Stimulated activated CD4-positive, alpha-beta T cell treated with anti-CD3 and anti-CD28 coated beads, Interleukin-1b, Interleukin-23, amount 100 ng/mL, for 48 hours (primary cell): ENCODE results near the gene FBXO27.
"Not testable (repeated sequence)": the region's sequence is repeated elsewhere in the genome, so short reads cannot be mapped to it uniquely, and the experiment has no call there.

Experiments
- DNase-seq: peaks from one replicate; pipeline ENCODE4 v3.0.0-alpha.2; 2020

FBXO27 gene

GRCh38 chr19:39032063-39032918, at the start of gene FBXO27:
Gene FBXO27, minus strand, starts transcription at chr19:39032549. Its CDS starts 322 bp downstream, at chr19:39032227.
- DNase-seq: no peak

- DNase-seq: no peak
These were observed 48.1 kb upstream of the FBXO27 start for GRCh38 chr19:39080431-39080830.

GRCh38 chr19:39078436-39079200, 46.3 kb upstream of the FBXO27 start:
- no peak for DNase-seq

- DNase-seq: no peak
These were observed 45.0 kb upstream of the FBXO27 start for GRCh38 chr19:39077323-39077722.

- no peak for DNase-seq
These were observed 42.6 kb upstream of the FBXO27 start for GRCh38 chr19:39074942-39075341.

GRCh38 chr19:39074205-39074692, 41.9 kb upstream of the FBXO27 start:
- DNase-seq: no peak

GRCh38 chr19:39070888-39071287, 38.5 kb upstream of the FBXO27 start:
- no peak for DNase-seq

GRCh38 chr19:39068259-39068658, 35.9 kb upstream of the FBXO27 start:
- not testable (repeated sequence) for DNase-seq

GRCh38 chr19:39067104-39067503, 34.8 kb upstream of the FBXO27 start:
- no peak for DNase-seq

GRCh38 chr19:39065928-39066327, 33.6 kb upstream of the FBXO27 start:
- DNase-seq: no peak

GRCh38 chr19:39064405-39064804, 32.1 kb upstream of the FBXO27 start:
- DNase-seq: no peak

GRCh38 chr19:39060171-39060570, 27.8 kb upstream of the FBXO27 start:
- no peak for DNase-seq

- no peak for DNase-seq
These were observed 27.0 kb upstream of the FBXO27 start for GRCh38 chr19:39059302-39059701.

GRCh38 chr19:39057615-39058014, 25.3 kb upstream of the FBXO27 start:
- DNase-seq: no peak

GRCh38 chr19:39054091-39054470, 21.7 kb upstream of the FBXO27 start:
- no peak for DNase-seq

- DNase-seq: no peak
These were observed 21.1 kb upstream of the FBXO27 start for GRCh38 chr19:39053276-39054090.

GRCh38 chr19:39052846-39053245, 20.5 kb upstream of the FBXO27 start:
- DNase-seq: no peak

- peak; percentile 61 for DNase-seq
These were observed 19.9 kb upstream of the FBXO27 start for GRCh38 chr19:39052243-39052746.

- DNase-seq: no peak
These were observed 14.7 kb upstream of the FBXO27 start for GRCh38 chr19:39047073-39047472.

- DNase-seq: no peak
These were observed 13.9 kb upstream of the FBXO27 start for GRCh38 chr19:39046037-39046821.

GRCh38 chr19:39045506-39045905, 13.2 kb upstream of the FBXO27 start:
- DNase-seq: no peak

- DNase-seq: no peak
These were observed 5.7 kb upstream of the FBXO27 start for GRCh38 chr19:39038098-39038497.
